GM21423 (cell line): ENCODE results near the gene SMIM12.

Experiments
- ATAC-seq: cut with Tn5 transposase; IDR thresholded peaks from one replicate; pipeline ENCODE4 v1.9.1; 2021; ENCODE audit warnings: mild to moderate bottlenecking, moderate library complexity; ENCODE audit not compliant: unreplicated experiment

Gene SMIM12

GRCh38 chr1:34874296-34874952, 14.9 kb upstream of the SMIM12 start:
- ATAC-seq = no peak

- no peak for ATAC-seq
Measured at GRCh38 chr1:34872133-34872503, 12.6 kb upstream of the SMIM12 start.

GRCh38 chr1:34871443-34872132, 12.0 kb upstream of the SMIM12 start:
- no peak for ATAC-seq

GRCh38 chr1:34870395-34870794, 10.8 kb upstream of the SMIM12 start:
- ATAC-seq = no peak

GRCh38 chr1:34869760-34870159, 10.2 kb upstream of the SMIM12 start:
- no peak for ATAC-seq

GRCh38 chr1:34868230-34869049, 8.9 kb upstream of the SMIM12 start:
- no peak for ATAC-seq

- no peak for ATAC-seq
Measured at GRCh38 chr1:34867415-34867814, 7.9 kb upstream of the SMIM12 start.

- ATAC-seq = no peak
Measured at GRCh38 chr1:34866762-34867109, 7.2 kb upstream of the SMIM12 start.

GRCh38 chr1:34865981-34866761, 6.6 kb upstream of the SMIM12 start:
- peak; percentile 66 for ATAC-seq

- ATAC-seq = no peak
Measured at GRCh38 chr1:34865573-34865972, 6.0 kb upstream of the SMIM12 start.

- ATAC-seq = no peak
Measured at GRCh38 chr1:34864759-34865158, 5.2 kb upstream of the SMIM12 start.

GRCh38 chr1:34863501-34863900, 4.0 kb upstream of the SMIM12 start:
- ATAC-seq = no peak

- no peak for ATAC-seq
Measured at GRCh38 chr1:34858901-34859445, 576 bp downstream of the SMIM12 start.

GRCh38 chr1:34856697-34857096, 2.9 kb downstream of the SMIM12 start:
- ATAC-seq = no peak

GRCh38 chr1:34852677-34853217, 6.8 kb downstream of the SMIM12 start:
- ATAC-seq = peak; percentile 98

GRCh38 chr1:34851431-34852105, 8.0 kb downstream of the SMIM12 start:
- ATAC-seq = no peak

GRCh38 chr1:34850382-34850781, 9.2 kb downstream of the SMIM12 start:
- ATAC-seq = no peak

GRCh38 chr1:34847094-34847493, 12.5 kb downstream of the SMIM12 start:
- no peak for ATAC-seq

GRCh38 chr1:34846265-34846664, 13.3 kb downstream of the SMIM12 start:
- ATAC-seq = no peak
